Ishikawa (cell line): ENCODE measurements around the gene GATAD2B.

Source experiments
- CEBPB ChIP-seq: IDR thresholded peaks from 2 replicates; pipeline ENCODE4 v1.6.1; 2012
- EGR1 ChIP-seq: IDR thresholded peaks from 2 replicates; pipeline ENCODE4 v1.6.1; 2012
- EP300 ChIP-seq: IDR thresholded peaks from 2 replicates; pipeline ENCODE4 v1.6.1; 2012; ENCODE audit warnings: borderline replicate concordance
- FOXM1 ChIP-seq: IDR thresholded peaks from 2 replicates; pipeline ENCODE4 v1.6.1; 2012; ENCODE audit warnings: low read depth, borderline replicate concordance
- NFIC ChIP-seq: IDR thresholded peaks from 2 replicates; pipeline ENCODE4 v1.6.1; 2012
- RAD21 ChIP-seq: IDR thresholded peaks from 2 replicates; pipeline ENCODE4 v1.6.1; 2012; ENCODE audit warnings: low read depth
- TAF1 ChIP-seq: IDR thresholded peaks from 2 replicates; pipeline ENCODE4 v1.6.1; 2012; ENCODE audit warnings: low read depth, mild to moderate bottlenecking
- TCF12 ChIP-seq: IDR thresholded peaks from 2 replicates; pipeline ENCODE4 v1.6.1; 2012; ENCODE audit warnings: low read depth
- TEAD4 ChIP-seq: IDR thresholded peaks from 2 replicates; pipeline ENCODE4 v1.6.1; 2012
- YY1 ChIP-seq: IDR thresholded peaks from 2 replicates; pipeline ENCODE4 v1.6.1; 2012; ENCODE audit warnings: low read depth
- TF ChIP-seq, protein P1 (sequence below): IDR thresholded peaks from 2 replicates; pipeline ENCODE4 v1.6.1; 2012
- TF ChIP-seq, protein P2 (sequence below): IDR thresholded peaks from 2 replicates; pipeline ENCODE4 v1.6.1; 2012; ENCODE audit warnings: low read depth, mild to moderate bottlenecking

DNA sequence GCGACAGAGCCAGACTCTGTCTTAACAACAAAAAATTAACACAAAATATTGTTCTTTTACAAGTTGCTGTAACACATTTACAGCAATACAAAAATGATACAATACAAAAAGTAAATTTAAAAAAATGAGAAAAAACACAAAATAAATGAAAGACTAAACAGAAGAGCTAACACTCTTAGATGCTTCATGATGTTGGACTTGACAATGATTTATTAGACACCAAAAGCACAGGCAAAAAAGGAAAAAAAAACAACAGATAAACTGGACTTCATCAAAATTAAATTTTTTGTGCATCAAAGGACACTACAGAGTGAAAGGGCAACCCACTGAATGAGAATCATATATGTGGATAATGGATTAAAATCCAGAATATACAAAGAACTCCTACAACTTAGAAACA is 16.4 kb downstream of the GATAD2B start:
- TF ChIP-seq TEAD4: no peak
- TF ChIP-seq CEBPB: no peak
- TF ChIP-seq RAD21: no peak
- TF ChIP-seq EGR1: no peak
- no peak for TF ChIP-seq FOXM1
- TF ChIP-seq, protein P1, sequence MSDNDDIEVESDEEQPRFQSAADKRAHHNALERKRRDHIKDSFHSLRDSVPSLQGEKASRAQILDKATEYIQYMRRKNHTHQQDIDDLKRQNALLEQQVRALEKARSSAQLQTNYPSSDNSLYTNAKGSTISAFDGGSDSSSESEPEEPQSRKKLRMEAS: no peak
- no peak for TF ChIP-seq TAF1
- no peak for TF ChIP-seq EP300
- no peak for TF ChIP-seq YY1
- TF ChIP-seq NFIC: no peak
- TF ChIP-seq, protein P2, sequence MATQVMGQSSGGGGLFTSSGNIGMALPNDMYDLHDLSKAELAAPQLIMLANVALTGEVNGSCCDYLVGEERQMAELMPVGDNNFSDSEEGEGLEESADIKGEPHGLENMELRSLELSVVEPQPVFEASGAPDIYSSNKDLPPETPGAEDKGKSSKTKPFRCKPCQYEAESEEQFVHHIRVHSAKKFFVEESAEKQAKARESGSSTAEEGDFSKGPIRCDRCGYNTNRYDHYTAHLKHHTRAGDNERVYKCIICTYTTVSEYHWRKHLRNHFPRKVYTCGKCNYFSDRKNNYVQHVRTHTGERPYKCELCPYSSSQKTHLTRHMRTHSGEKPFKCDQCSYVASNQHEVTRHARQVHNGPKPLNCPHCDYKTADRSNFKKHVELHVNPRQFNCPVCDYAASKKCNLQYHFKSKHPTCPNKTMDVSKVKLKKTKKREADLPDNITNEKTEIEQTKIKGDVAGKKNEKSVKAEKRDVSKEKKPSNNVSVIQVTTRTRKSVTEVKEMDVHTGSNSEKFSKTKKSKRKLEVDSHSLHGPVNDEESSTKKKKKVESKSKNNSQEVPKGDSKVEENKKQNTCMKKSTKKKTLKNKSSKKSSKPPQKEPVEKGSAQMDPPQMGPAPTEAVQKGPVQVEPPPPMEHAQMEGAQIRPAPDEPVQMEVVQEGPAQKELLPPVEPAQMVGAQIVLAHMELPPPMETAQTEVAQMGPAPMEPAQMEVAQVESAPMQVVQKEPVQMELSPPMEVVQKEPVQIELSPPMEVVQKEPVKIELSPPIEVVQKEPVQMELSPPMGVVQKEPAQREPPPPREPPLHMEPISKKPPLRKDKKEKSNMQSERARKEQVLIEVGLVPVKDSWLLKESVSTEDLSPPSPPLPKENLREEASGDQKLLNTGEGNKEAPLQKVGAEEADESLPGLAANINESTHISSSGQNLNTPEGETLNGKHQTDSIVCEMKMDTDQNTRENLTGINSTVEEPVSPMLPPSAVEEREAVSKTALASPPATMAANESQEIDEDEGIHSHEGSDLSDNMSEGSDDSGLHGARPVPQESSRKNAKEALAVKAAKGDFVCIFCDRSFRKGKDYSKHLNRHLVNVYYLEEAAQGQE: no peak
- no peak for TF ChIP-seq TCF12
